Keratinocyte (primary cell): Measurements from ENCODE around the gene NATD1.

Experiments
- EZH2 ChIP-seq: IDR thresholded peaks from one replicate; pipeline ENCODE4 v1.6.1; 2012; ENCODE audit warnings: inconsistent platforms, mild to moderate bottlenecking, low read length, moderate library complexity
- TF ChIP-seq, protein P1 (sequence below), 3 experiments: IDR thresholded peaks in 1 of 3; conservative IDR thresholded peaks in 1 of 3; optimal IDR thresholded peaks in 1 of 3; 2 replicates in 2 of 3; 3 replicates in 1 of 3; pipeline versions ENCODE3 to v1.5.1; 2011; ENCODE audit warnings: low read length in 3 of 3, mild to moderate bottlenecking in 3 of 3, moderate library complexity in 2 of 3, control low read depth in 1 of 3, inconsistent platforms in 1 of 3; ENCODE audit not compliant: insufficient read depth in 2 of 3; ENCODE audit errors: extremely low read depth in 1 of 3

DNA sequence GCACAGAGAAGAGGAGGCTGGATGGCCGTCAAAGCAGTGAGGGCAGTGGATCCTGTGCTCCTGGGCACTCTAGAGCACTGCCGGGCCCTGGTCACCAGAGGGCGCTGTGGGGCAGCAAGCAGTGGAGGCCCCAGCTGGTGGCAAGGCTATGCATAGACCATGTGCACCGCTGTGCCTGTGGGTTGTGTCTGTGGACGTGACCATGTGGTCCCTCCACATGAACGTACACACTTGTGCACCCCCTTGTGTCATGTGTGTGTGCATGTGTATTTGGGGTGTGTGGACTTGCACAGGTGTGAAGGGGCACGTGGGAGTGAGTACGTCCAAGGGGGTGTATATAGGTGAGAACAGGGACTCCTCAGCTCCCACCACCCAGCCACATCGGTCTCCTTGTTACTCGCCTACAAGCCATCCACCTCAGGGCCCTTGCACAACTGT, 26.9 kb upstream of the NATD1 start:
- TF ChIP-seq, protein P1, sequence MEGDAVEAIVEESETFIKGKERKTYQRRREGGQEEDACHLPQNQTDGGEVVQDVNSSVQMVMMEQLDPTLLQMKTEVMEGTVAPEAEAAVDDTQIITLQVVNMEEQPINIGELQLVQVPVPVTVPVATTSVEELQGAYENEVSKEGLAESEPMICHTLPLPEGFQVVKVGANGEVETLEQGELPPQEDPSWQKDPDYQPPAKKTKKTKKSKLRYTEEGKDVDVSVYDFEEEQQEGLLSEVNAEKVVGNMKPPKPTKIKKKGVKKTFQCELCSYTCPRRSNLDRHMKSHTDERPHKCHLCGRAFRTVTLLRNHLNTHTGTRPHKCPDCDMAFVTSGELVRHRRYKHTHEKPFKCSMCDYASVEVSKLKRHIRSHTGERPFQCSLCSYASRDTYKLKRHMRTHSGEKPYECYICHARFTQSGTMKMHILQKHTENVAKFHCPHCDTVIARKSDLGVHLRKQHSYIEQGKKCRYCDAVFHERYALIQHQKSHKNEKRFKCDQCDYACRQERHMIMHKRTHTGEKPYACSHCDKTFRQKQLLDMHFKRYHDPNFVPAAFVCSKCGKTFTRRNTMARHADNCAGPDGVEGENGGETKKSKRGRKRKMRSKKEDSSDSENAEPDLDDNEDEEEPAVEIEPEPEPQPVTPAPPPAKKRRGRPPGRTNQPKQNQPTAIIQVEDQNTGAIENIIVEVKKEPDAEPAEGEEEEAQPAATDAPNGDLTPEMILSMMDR (optimal IDR thresholded peaks at IDR 0.05 in 1 of 3, IDR thresholded peaks at IDR 0.05 in 1 of 3, conservative IDR thresholded peaks at IDR 0.05 in 1 of 3; ENCODE audit: extremely low read depth in 1 of 3, insufficient read depth in 2 of 3, low read length in 3 of 3), result peak; percentile 98 to 100 (median 100)
- no peak for TF ChIP-seq EZH2
